Adrenal gland (tissue), 12 donors: Measurements from ENCODE around the gene EEF1AKMT1. TPM values are rescaled to one million over a fixed set of nuclear protein-coding genes. Genes with fewer than 3 reads are reported as not detected.

Experiments used
- DNase-seq, 7 donors: peaks; one replicate each; pipeline ENCODE4 v3.0.0-alpha.2; 2019 to 2020
- H3K27ac ChIP-seq, 5 donors: fragments of 200-600 bp; sonication (generic) in 4 of 5; 1 replicate in 3 of 5; 2 replicates in 2 of 5; pipeline versions ENCODE4 v1.5.1 to v1.8.0; 2016 to 2020; ENCODE audit warnings: mild to moderate bottlenecking in 1 of 5
- H3K27me3 ChIP-seq: fragments of 200-600 bp; 2 replicates; pipeline ENCODE4 v1.8.0; 2021
- H3K36me3 ChIP-seq, 2 donors: fragments of 200-600 bp; replicated peaks in 1 of 2; 1 replicate in 1 of 2; 2 replicates in 1 of 2; pipeline versions ENCODE4 v1.5.1 to v1.8.0; 2018 to 2022
- H3K4me1 ChIP-seq, 2 donors: fragments of 200-600 bp; replicated peaks in 1 of 2; 1 replicate in 1 of 2; 2 replicates in 1 of 2; pipeline versions ENCODE4 v1.5.1 to v1.8.0; 2018 to 2021
- H3K4me3 ChIP-seq, 4 donors: fragments of 200-600 bp; sonication (generic) in 3 of 4; one replicate each; pipeline ENCODE4 v1.5.1; 2016 to 2018
- H3K9me3 ChIP-seq, 3 donors: fragments of 200-600 bp; sonication (generic) in 1 of 3; replicated peaks in 1 of 3; 1 replicate in 2 of 3; 2 replicates in 1 of 3; pipeline versions ENCODE4 v1.5.1 to v1.8.0; 2016 to 2021
- CTCF ChIP-seq, 6 experiments: fragments of 450-650 bp in 4 of 6; fragments of 200-600 bp in 2 of 6; sonication (generic) in 1 of 6; IDR thresholded peaks; 1 replicate in 5 of 6; 2 replicates in 1 of 6; pipeline versions ENCODE4 v1.5.1 to v1.8.0; 2016 to 2021; ENCODE audit warnings: antibody characterized with exemption in 6 of 6, mild to moderate bottlenecking in 2 of 6, moderate library complexity in 1 of 6
- POLR2A ChIP-seq, 2 donors: fragments of 450-650 bp; IDR thresholded peaks; one replicate each; pipeline ENCODE4 v1.6.1; 2017; ENCODE audit warnings: antibody characterized with exemption in 2 of 2, mild to moderate bottlenecking in 2 of 2, moderate library complexity in 1 of 2
- WGBS, 4 donors: extraction: QIAGEN DNeasy Blood & Tissue Kit in 2 of 4; methylation state at CpG; one replicate each; pipeline versions ENCODE4 v1.1.5 to v1.1.7; 2013 to 2017; 5-methylcytosine and 5-hydroxymethylcytosine counted together
- intact Hi-C, 2 donors: fragments of 100-400 bp; cut with DNase I; formaldehyde crosslinking; loops; one replicate each; pipeline versions ENCODE4 v1.14.1 to v1.15.0; 2022 to 2023
- polyA plus RNA-seq, 3 donors: library from polyadenylated mRNA; stranded (reverse); fragments of 200-250 nt in 2 of 3; fragments of 350-450 nt in 1 of 3; fragmentation: Illumina TruSeq in 1 of 3; extraction: RNeasy Lipid Tissue Mini Kit (QIAGEN cat#74804) in 1 of 3; gene quantifications; one replicate each; pipeline ENCODE4 v1.2.3, GENCODE V29; 2013 to 2014
- total RNA-seq, 9 donors: library from RNA; depleted of rRNA in 4 of 9; stranded (reverse); fragments of >200 nt in 4 of 9; fragments of 120-200 nt in 1 of 9; fragmentation: NEBNext Ultra II Directional in 1 of 9; extraction: Animal tissue kit (Norgen Biotek cat#: 25700) in 1 of 9; gene quantifications; one replicate each; pipeline versions ENCODE4 v1.1.0 to v1.2.4, GENCODE V29; 2013 to 2023
- donor health status: healthy with polysubstance abuse.
- donor health status: Bipolar disorder and iron deficiency.
- donor health status: DM: yes; HTN: yes; CAD: no.
- donor health status: DM: no; HTN: no; CAD: no.
- donor health status: DM: no; HTN: no; CAD: no.
- donor health status: DM: yes; HTN: yes; CAD: no.

The EEF1AKMT1 gene
- total and polyA plus RNA-seq, 12 donors = 6.8 to 20.0 (median 13.8) TPM

- intact Hi-C loops = loop anchor here in 1 of 2 donors (10.0 kb wide), 1 partner anchor 205 kb away; no protein-coding TSS in a partner anchor
- Histone ChIP-seq H3K27ac (no peak overlapping the region), H3K9me3 (no peaks in the 10 kb centered on the region), H3K4me1 (peaks cover 0 to 13% of the 10 kb centered on the region in 2 donors), H3K27me3 (no peaks in the 10 kb centered on the region), H3K4me3 (no peak overlapping the region), H3K36me3 (no peaks in the 10 kb centered on the region)
- 67 to 79% (median 71%) methylated on average over 9 of the region's 9 CpGs for WGBS, 4 donors
- DNase-seq = peak in 1 of 7 donors; percentile 29
- no peak for TF ChIP-seq POLR2A (IDR thresholded peaks at IDR 0.05)
- TF ChIP-seq CTCF (IDR thresholded peaks at IDR 0.05) = no peak
These were observed 74.0 kb downstream of the EEF1AKMT1 start for GRCh38 chr13:20699715-20700114.

- H3K27me3 ChIP-seq = no peaks in the 10 kb centered on the region
- 45 to 60% (median 53%) methylated on average over 4 of the region's 4 CpGs for WGBS, 4 donors
- no peaks in the 10 kb centered on the region for H3K9me3 ChIP-seq
- intact Hi-C loops = no loop called here
- DNase-seq = no peak
- TF ChIP-seq POLR2A (IDR thresholded peaks at IDR 0.05) = no peak
- TF ChIP-seq CTCF (IDR thresholded peaks at IDR 0.05) = no peak
- no peaks in the 10 kb centered on the region for H3K4me1 ChIP-seq
- no peak overlapping the region for H3K27ac ChIP-seq
- H3K4me3 ChIP-seq = no peak overlapping the region
- H3K36me3 ChIP-seq = no peaks in the 10 kb centered on the region
These were observed 77.7 kb downstream of the EEF1AKMT1 start for GRCh38 chr13:20696073-20696472.

GRCh38 chr13:20691616-20692015 lies 82.1 kb downstream of the EEF1AKMT1 start:
- Histone ChIP-seq H3K9me3 (no peaks in the 10 kb centered on the region), H3K4me1 (no peaks in the 10 kb centered on the region), H3K4me3 (no peak overlapping the region), H3K36me3 (no peaks in the 10 kb centered on the region), H3K27me3 (no peaks in the 10 kb centered on the region), H3K27ac (no peak overlapping the region)
- DNase-seq = no peak
- intact Hi-C loops = no loop called here
- 71 to 73% (median 72%) methylated on average over 4 of the region's 4 CpGs for WGBS, 4 donors
- no peak for TF ChIP-seq POLR2A (IDR thresholded peaks at IDR 0.05)
- no peak for TF ChIP-seq CTCF (IDR thresholded peaks at IDR 0.05)

- H3K4me3 ChIP-seq = no peak overlapping the region
- DNase-seq = no peak
- no peak for TF ChIP-seq CTCF (IDR thresholded peaks at IDR 0.05)
- TF ChIP-seq POLR2A (IDR thresholded peaks at IDR 0.05) = no peak
- H3K27me3 ChIP-seq = no peaks in the 10 kb centered on the region
- intact Hi-C loops = no loop called here
- no peaks in the 10 kb centered on the region for H3K9me3 ChIP-seq
- H3K4me1 ChIP-seq = no peaks in the 10 kb centered on the region
- no peaks in the 10 kb centered on the region for H3K36me3 ChIP-seq
- no peak overlapping the region for H3K27ac ChIP-seq
- WGBS, 4 donors = 93 to 98% (median 96%) methylated on average over 3 of the region's 3 CpGs
These were observed 84.5 kb downstream of the EEF1AKMT1 start for GRCh38 chr13:20689291-20689690.
